ENCODE measurements around the gene HIGD1A.
A peak's percentile ranks its signal among the peaks of the same experiment; 100 is the strongest.

Gene HIGD1A

GRCh38 chr3:42780398-42780797 lies 23.9 kb downstream of the HIGD1A start:
- Histone ChIP-seq H3K79me2 (ENCODE audit: control insufficient read depth, insufficient read depth, low read length) (no peaks in the 10 kb centered on the region), H4K5ac (ENCODE audit: low read length) (no peak overlapping the region), H3K79me1 (ENCODE audit: low read length) (no peaks in the 10 kb centered on the region), H2BK120ac (ENCODE audit: low read depth, low read length) (no peak overlapping the region), H3K36me3 (ENCODE audit: control insufficient read depth, insufficient read depth, low read length) (peaks cover 2% of the 10 kb centered on the region), H3K56ac (ENCODE audit: low read length) (no peak overlapping the region), H2BK15ac (replicated peaks; ENCODE audit: low read depth) (no peak overlapping the region), H3K23ac (ENCODE audit: low read length) (no peak overlapping the region), H3K4ac (ENCODE audit: low read depth, low read length) (no peak overlapping the region), H2BK5ac (ENCODE audit: low read length) (no peak overlapping the region), H3K9ac (ENCODE audit: low read length) (no peak overlapping the region), H3K4me3 (ENCODE audit: low read length) (no peak overlapping the region), H3K4me1 (ENCODE audit: control insufficient read depth, low read depth, low read length) (no peaks in the 10 kb centered on the region), H3K18ac (ENCODE audit: low read length) (no peak overlapping the region), H3K27me3 (ENCODE audit: insufficient read depth, low read length, poor library complexity) (no peaks in the 10 kb centered on the region), H3K4me2 (ENCODE audit: low read length) (no peak overlapping the region), H3K27ac (ENCODE audit: low read depth, low read length) (no peak overlapping the region), H2AK5ac (ENCODE audit: low read length) (no peak overlapping the region), H4K8ac (ENCODE audit: low read depth, low read length) (no peak overlapping the region)
- WGBS (ENCODE audit: extremely low coverage, insufficient coverage, low lambda C conversion rate): no CpG with 5 or more reads among the region's 3 CpGs
- DNase-seq: no peak

- Histone ChIP-seq H4K5ac (ENCODE audit: low read length) (no peak overlapping the region), H3K23ac (ENCODE audit: low read length) (no peak overlapping the region), H3K27ac (ENCODE audit: low read depth, low read length) (no peak overlapping the region), H3K9ac (ENCODE audit: low read length) (no peak overlapping the region), H3K18ac (ENCODE audit: low read length) (no peak overlapping the region), H3K79me2 (ENCODE audit: control insufficient read depth, insufficient read depth, low read length) (no peaks in the 10 kb centered on the region), H2BK5ac (ENCODE audit: low read length) (no peak overlapping the region), H4K8ac (ENCODE audit: low read depth, low read length) (no peak overlapping the region), H3K36me3 (ENCODE audit: control insufficient read depth, insufficient read depth, low read length) (peaks cover 2% of the 10 kb centered on the region), H3K4me3 (ENCODE audit: low read length) (no peak overlapping the region), H2BK15ac (replicated peaks; ENCODE audit: low read depth) (no peak overlapping the region), H3K79me1 (ENCODE audit: low read length) (no peaks in the 10 kb centered on the region), H2BK120ac (ENCODE audit: low read depth, low read length) (no peak overlapping the region), H3K56ac (ENCODE audit: low read length) (no peak overlapping the region), H2AK5ac (ENCODE audit: low read length) (no peak overlapping the region), H3K4me1 (ENCODE audit: control insufficient read depth, low read depth, low read length) (no peaks in the 10 kb centered on the region), H3K27me3 (ENCODE audit: insufficient read depth, low read length, poor library complexity) (no peaks in the 10 kb centered on the region), H3K4me2 (ENCODE audit: low read length) (no peak overlapping the region), H3K4ac (ENCODE audit: low read depth, low read length) (no peak overlapping the region)
- WGBS (ENCODE audit: extremely low coverage, insufficient coverage, low lambda C conversion rate): no CpG with 5 or more reads among the region's 2 CpGs
- DNase-seq: no peak
These were observed 25.6 kb downstream of the HIGD1A start for GRCh38 chr3:42778644-42779043.

- H4K5ac ChIP-seq (ENCODE audit: low read length): no peak overlapping the region
- peak overlapping the region; percentile 14 for H3K4me3 ChIP-seq (ENCODE audit: low read length)
- H2BK15ac ChIP-seq (replicated peaks; ENCODE audit: low read depth): no peak overlapping the region
- no peak overlapping the region for H2BK5ac ChIP-seq (ENCODE audit: low read length)
- no peak for DNase-seq
- WGBS (ENCODE audit: extremely low coverage, insufficient coverage, low lambda C conversion rate): 100% methylated on average over 1 of the region's 6 CpGs
- H2AK5ac ChIP-seq (ENCODE audit: low read length): no peak overlapping the region
- H3K79me2 ChIP-seq (ENCODE audit: control insufficient read depth, insufficient read depth, low read length): no peaks in the 10 kb centered on the region
- no peaks in the 10 kb centered on the region for H3K27me3 ChIP-seq (ENCODE audit: insufficient read depth, low read length, poor library complexity)
- H3K56ac ChIP-seq (ENCODE audit: low read length): peak overlapping the region; percentile 6
- no peak overlapping the region for H2BK120ac ChIP-seq (ENCODE audit: low read depth, low read length)
- H3K4me2 ChIP-seq (ENCODE audit: low read length): peak overlapping the region; percentile 51
- H3K79me1 ChIP-seq (ENCODE audit: low read length): no peaks in the 10 kb centered on the region
- peaks cover 3% of the 10 kb centered on the region for H3K4me1 ChIP-seq (ENCODE audit: control insufficient read depth, low read depth, low read length)
- peak overlapping the region; percentile 46 for H3K9ac ChIP-seq (ENCODE audit: low read length)
- H3K4ac ChIP-seq (ENCODE audit: low read depth, low read length): no peak overlapping the region
- no peak overlapping the region for H4K8ac ChIP-seq (ENCODE audit: low read depth, low read length)
- H3K18ac ChIP-seq (ENCODE audit: low read length): no peak overlapping the region
- H3K23ac ChIP-seq (ENCODE audit: low read length): no peak overlapping the region
- no peaks in the 10 kb centered on the region for H3K36me3 ChIP-seq (ENCODE audit: control insufficient read depth, insufficient read depth, low read length)
- no peak overlapping the region for H3K27ac ChIP-seq (ENCODE audit: low read depth, low read length)
These were observed 30.9 kb downstream of the HIGD1A start for GRCh38 chr3:42773409-42773751.

GRCh38 chr3:42772670-42773408 lies 31.5 kb downstream of the HIGD1A start, which contains the start of gene CCDC13:
Gene CCDC13, minus strand, starts transcription at chr3:42773253. Its CDS starts 14,908 bp downstream, at chr3:42758345.
- no peaks in the 10 kb centered on the region for H3K79me1 ChIP-seq (ENCODE audit: low read length)
- no peak within 1 kb of the TSS for H4K5ac ChIP-seq (ENCODE audit: low read length)
- peak within 1 kb of the TSS; percentile 61 for H3K4me2 ChIP-seq (ENCODE audit: low read length)
- H3K27ac ChIP-seq (ENCODE audit: low read depth, low read length): no peak within 1 kb of the TSS
- H2BK120ac ChIP-seq (ENCODE audit: low read depth, low read length): no peak within 1 kb of the TSS
- H2BK15ac ChIP-seq (replicated peaks; ENCODE audit: low read depth): no peak within 1 kb of the TSS
- DNase-seq: peak; percentile 97
- H3K36me3 ChIP-seq (ENCODE audit: control insufficient read depth, insufficient read depth, low read length): no peaks in the 10 kb centered on the region
- no CpG with 5 or more reads among the region's 63 CpGs for WGBS (ENCODE audit: extremely low coverage, insufficient coverage, low lambda C conversion rate)
- H3K23ac ChIP-seq (ENCODE audit: low read length): peak within 1 kb of the TSS; percentile 56
- H3K18ac ChIP-seq (ENCODE audit: low read length): no peak within 1 kb of the TSS
- H2AK5ac ChIP-seq (ENCODE audit: low read length): no peak within 1 kb of the TSS
- peak within 1 kb of the TSS; percentile 14 for H3K4me3 ChIP-seq (ENCODE audit: low read length)
- H3K4ac ChIP-seq (ENCODE audit: low read depth, low read length): no peak within 1 kb of the TSS
- peak within 1 kb of the TSS; percentile 46 for H3K9ac ChIP-seq (ENCODE audit: low read length)
- no peak within 1 kb of the TSS for H4K8ac ChIP-seq (ENCODE audit: low read depth, low read length)
- H3K27me3 ChIP-seq (ENCODE audit: insufficient read depth, low read length, poor library complexity): no peaks in the 10 kb centered on the region
- peaks cover 3% of the 10 kb centered on the region for H3K4me1 ChIP-seq (ENCODE audit: control insufficient read depth, low read depth, low read length)
- no peak within 1 kb of the TSS for H2BK5ac ChIP-seq (ENCODE audit: low read length)
- no peaks in the 10 kb centered on the region for H3K79me2 ChIP-seq (ENCODE audit: control insufficient read depth, insufficient read depth, low read length)
- H3K56ac ChIP-seq (ENCODE audit: low read length): peak within 1 kb of the TSS; percentile 6

GRCh38 chr3:42771271-42771670 lies 33.0 kb downstream of the HIGD1A start:
- Histone ChIP-seq H3K4me1 (ENCODE audit: control insufficient read depth, low read depth, low read length) (peaks cover 3% of the 10 kb centered on the region), H3K4ac (ENCODE audit: low read depth, low read length) (no peak overlapping the region), H3K36me3 (ENCODE audit: control insufficient read depth, insufficient read depth, low read length) (no peaks in the 10 kb centered on the region), H3K23ac (ENCODE audit: low read length) (no peak overlapping the region), H3K4me3 (ENCODE audit: low read length) (no peak overlapping the region), H4K5ac (ENCODE audit: low read length) (no peak overlapping the region), H3K79me2 (ENCODE audit: control insufficient read depth, insufficient read depth, low read length) (no peaks in the 10 kb centered on the region), H2BK5ac (ENCODE audit: low read length) (no peak overlapping the region), H3K18ac (ENCODE audit: low read length) (no peak overlapping the region), H2BK15ac (replicated peaks; ENCODE audit: low read depth) (no peak overlapping the region), H3K9ac (ENCODE audit: low read length) (no peak overlapping the region), H2BK120ac (ENCODE audit: low read depth, low read length) (no peak overlapping the region), H4K8ac (ENCODE audit: low read depth, low read length) (no peak overlapping the region), H3K4me2 (ENCODE audit: low read length) (no peak overlapping the region), H3K79me1 (ENCODE audit: low read length) (no peaks in the 10 kb centered on the region), H2AK5ac (ENCODE audit: low read length) (no peak overlapping the region), H3K56ac (ENCODE audit: low read length) (no peak overlapping the region), H3K27ac (ENCODE audit: low read depth, low read length) (no peak overlapping the region), H3K27me3 (ENCODE audit: insufficient read depth, low read length, poor library complexity) (no peaks in the 10 kb centered on the region)
- no CpG with 5 or more reads among the region's 1 CpG for WGBS (ENCODE audit: extremely low coverage, insufficient coverage, low lambda C conversion rate)
- no peak for DNase-seq
